Hepatocyte (in vitro differentiated cells): Measurements from ENCODE around the gene AAGAB. TPM values are rescaled to one million over a fixed set of nuclear protein-coding genes. Genes with fewer than 3 reads are reported as not detected.

Source experiments
- DNase-seq: peaks from one replicate; pipeline ENCODE4 v3.0.0-alpha.2; 2016; ENCODE audit warnings: low spot score
- H2AFZ ChIP-seq: fragments of 200-600 bp; sonication (generic); 2 replicates; pipeline ENCODE4 v1.6.0; 2016; ENCODE audit warnings: antibody characterized with exemption, mild to moderate bottlenecking
- H3K27ac ChIP-seq: fragments of 200-600 bp; sonication (generic); 2 replicates; pipeline ENCODE4 v1.5.1; 2016; ENCODE audit warnings: mild to moderate bottlenecking
- H3K27me3 ChIP-seq: fragments of 200-600 bp; sonication (generic); 2 replicates; pipeline ENCODE4 v1.6.1; 2016
- H3K36me3 ChIP-seq: fragments of 200-600 bp; sonication (generic); replicated peaks from 2 replicates; pipeline ENCODE4 v1.5.1; 2016; ENCODE audit warnings: low read depth; ENCODE audit not compliant: insufficient read depth
- H3K4me1 ChIP-seq: fragments of 200-600 bp; sonication (generic); 2 replicates; pipeline ENCODE4 v1.5.1; 2016; ENCODE audit warnings: mild to moderate bottlenecking, moderate library complexity; ENCODE audit not compliant: insufficient read depth
- H3K4me2 ChIP-seq: fragments of 200-600 bp; sonication (generic); 2 replicates; pipeline ENCODE4 v1.6.0; 2016
- H3K4me3 ChIP-seq: fragments of 200-600 bp; sonication (generic); 2 replicates; pipeline ENCODE4 v1.5.1; 2016; ENCODE audit warnings: mild to moderate bottlenecking
- H3K79me2 ChIP-seq: fragments of 200-600 bp; sonication (generic); 2 replicates; pipeline ENCODE4 v1.6.0; 2017; ENCODE audit warnings: mild to moderate bottlenecking
- H3K9me2 ChIP-seq: fragments of 200-600 bp; sonication (generic); replicated peaks from 2 replicates; pipeline ENCODE4 v1.6.0; 2017; ENCODE audit warnings: mild to moderate bottlenecking; ENCODE audit not compliant: insufficient read depth
- H3K9me3 ChIP-seq: fragments of 200-600 bp; sonication (generic); 2 replicates; pipeline ENCODE4 v1.5.1; 2016; ENCODE audit warnings: low read depth, mild to moderate bottlenecking
- H4K20me1 ChIP-seq: fragments of 200-600 bp; sonication (generic); 2 replicates; pipeline ENCODE4 v1.6.0; 2016; ENCODE audit warnings: mild to moderate bottlenecking; ENCODE audit not compliant: insufficient read depth, poor library complexity, severe bottlenecking
- EZH2 ChIP-seq: fragments of 200-600 bp; sonication (generic); IDR thresholded peaks from 2 replicates; pipeline ENCODE4 v1.6.1; 2016; ENCODE audit warnings: antibody characterized with exemption, mild to moderate bottlenecking, borderline replicate concordance
- EZH2phosphoT487 ChIP-seq: fragments of 200-600 bp; sonication (generic); IDR thresholded peaks from one replicate; pipeline ENCODE4 v1.6.1; 2018; ENCODE audit warnings: antibody characterized with exemption, mild to moderate bottlenecking, low read depth, moderate library complexity; ENCODE audit not compliant: unreplicated experiment, severe bottlenecking
- WGBS: methylation state at CpG from one replicate; pipeline ENCODE4 v1.1.6; 2016; ENCODE audit warnings: low lambda C conversion rate; ENCODE audit errors: missing lambda C conversion rate; 5-methylcytosine and 5-hydroxymethylcytosine counted together
- polyA plus RNA-seq: library from polyadenylated mRNA; unstranded; fragments of >200 nt; fragmentation: Nextera tagmentation; extraction: Ambion mirVana; gene quantifications from 2 replicates; pipeline ENCODE4 v1.2.1, GENCODE V29; 2016
- total RNA-seq: library from RNA; depleted of rRNA; stranded (reverse); fragments of >200 nt; gene quantifications from 2 replicates; pipeline ENCODE4 v1.2.3, GENCODE V29; 2014
- TF ChIP-seq, protein P1 (sequence below): fragments of 200-600 bp; sonication (generic); IDR thresholded peaks from 2 replicates; pipeline ENCODE4 v1.5.1; 2016; ENCODE audit warnings: antibody characterized with exemption, mild to moderate bottlenecking; ENCODE audit not compliant: poor library complexity

Gene AAGAB
- total and polyA plus RNA-seq, 2 experiments from 2014 or later, result 30.8 to 36.2 TPM

- DNase-seq, result no peak
- Histone ChIP-seq H3K4me3 (no peak overlapping the region), H3K27ac (no peak overlapping the region), H3K27me3 (no peaks in the 10 kb centered on the region), H3K4me1 (no peaks in the 10 kb centered on the region), H3K9me3 (peaks cover 12% of the 10 kb centered on the region), H3K9me2 (no peaks in the 10 kb centered on the region), H3K79me2 (no peaks in the 10 kb centered on the region), H3K36me3 (no peaks in the 10 kb centered on the region), H4K20me1 (no peaks in the 10 kb centered on the region), H3K4me2 (no peak overlapping the region), H2AFZ (no peak overlapping the region)
- TF ChIP-seq, protein P1, sequence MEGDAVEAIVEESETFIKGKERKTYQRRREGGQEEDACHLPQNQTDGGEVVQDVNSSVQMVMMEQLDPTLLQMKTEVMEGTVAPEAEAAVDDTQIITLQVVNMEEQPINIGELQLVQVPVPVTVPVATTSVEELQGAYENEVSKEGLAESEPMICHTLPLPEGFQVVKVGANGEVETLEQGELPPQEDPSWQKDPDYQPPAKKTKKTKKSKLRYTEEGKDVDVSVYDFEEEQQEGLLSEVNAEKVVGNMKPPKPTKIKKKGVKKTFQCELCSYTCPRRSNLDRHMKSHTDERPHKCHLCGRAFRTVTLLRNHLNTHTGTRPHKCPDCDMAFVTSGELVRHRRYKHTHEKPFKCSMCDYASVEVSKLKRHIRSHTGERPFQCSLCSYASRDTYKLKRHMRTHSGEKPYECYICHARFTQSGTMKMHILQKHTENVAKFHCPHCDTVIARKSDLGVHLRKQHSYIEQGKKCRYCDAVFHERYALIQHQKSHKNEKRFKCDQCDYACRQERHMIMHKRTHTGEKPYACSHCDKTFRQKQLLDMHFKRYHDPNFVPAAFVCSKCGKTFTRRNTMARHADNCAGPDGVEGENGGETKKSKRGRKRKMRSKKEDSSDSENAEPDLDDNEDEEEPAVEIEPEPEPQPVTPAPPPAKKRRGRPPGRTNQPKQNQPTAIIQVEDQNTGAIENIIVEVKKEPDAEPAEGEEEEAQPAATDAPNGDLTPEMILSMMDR, result no peak
- TF ChIP-seq EZH2phosphoT487 (no peak), EZH2 (no peak)
- 73% methylated on average over 1 of the region's 1 CpG for WGBS
These were observed 27.3 kb upstream of the AAGAB start for GRCh38 chr15:67281714-67282113.

- TF ChIP-seq, protein P1, result no peak
- TF ChIP-seq EZH2, result no peak
- no peak for TF ChIP-seq EZH2phosphoT487
- Histone ChIP-seq H3K4me3 (no peak overlapping the region), H3K36me3 (no peaks in the 10 kb centered on the region), H3K9me3 (peaks cover 2% of the 10 kb centered on the region), H3K27ac (no peak overlapping the region), H3K4me2 (no peak overlapping the region), H3K4me1 (no peaks in the 10 kb centered on the region), H2AFZ (no peak overlapping the region), H4K20me1 (no peaks in the 10 kb centered on the region), H3K27me3 (no peaks in the 10 kb centered on the region), H3K9me2 (no peaks in the 10 kb centered on the region), H3K79me2 (no peaks in the 10 kb centered on the region)
- no peak for DNase-seq
- WGBS, result 30% methylated on average over 2 of the region's 2 CpGs
These were observed 25.8 kb upstream of the AAGAB start for GRCh38 chr15:67280217-67280616.

DNA sequence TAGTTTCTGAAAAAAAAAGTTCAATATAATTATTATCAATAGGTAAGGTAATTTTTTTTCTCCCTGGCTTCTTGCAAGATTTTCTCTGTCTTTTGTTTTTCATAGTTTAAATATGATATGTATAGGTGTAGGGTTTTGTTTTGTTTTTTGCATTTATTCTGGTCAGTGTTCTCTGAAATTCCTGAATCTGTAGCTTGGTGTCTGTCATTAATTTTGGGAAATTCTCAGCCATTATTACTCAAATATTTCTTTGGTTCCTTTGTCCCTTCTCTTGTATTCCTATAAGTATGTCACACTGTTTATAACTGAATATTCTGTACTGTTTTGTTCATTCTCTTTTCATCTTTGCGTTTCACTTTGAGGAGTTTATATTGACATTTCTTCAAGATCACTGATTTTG, 22.2 kb upstream of the AAGAB start:
- no peaks in the 10 kb centered on the region for H3K9me2 ChIP-seq
- H2AFZ ChIP-seq, result no peak overlapping the region
- 95% methylated on average over 1 of the region's 1 CpG for WGBS
- DNase-seq, result no peak
- H3K9me3 ChIP-seq, result no peaks in the 10 kb centered on the region
- no peak overlapping the region for H3K4me2 ChIP-seq
- no peaks in the 10 kb centered on the region for H3K79me2 ChIP-seq
- H3K4me1 ChIP-seq, result no peaks in the 10 kb centered on the region
- H3K27ac ChIP-seq, result no peak overlapping the region
- no peaks in the 10 kb centered on the region for H3K27me3 ChIP-seq
- H3K36me3 ChIP-seq, result no peaks in the 10 kb centered on the region
- H3K4me3 ChIP-seq, result no peak overlapping the region
- H4K20me1 ChIP-seq, result no peaks in the 10 kb centered on the region
- TF ChIP-seq EZH2 (no peak), EZH2phosphoT487 (no peak)
- TF ChIP-seq, protein P1, result no peak

- Histone ChIP-seq H2AFZ (no peak overlapping the region), H3K4me2 (no peak overlapping the region), H3K79me2 (no peaks in the 10 kb centered on the region), H3K9me2 (no peaks in the 10 kb centered on the region), H3K4me3 (no peak overlapping the region), H3K27ac (no peak overlapping the region), H3K4me1 (no peaks in the 10 kb centered on the region), H3K27me3 (no peaks in the 10 kb centered on the region), H3K36me3 (no peaks in the 10 kb centered on the region), H4K20me1 (no peaks in the 10 kb centered on the region), H3K9me3 (no peaks in the 10 kb centered on the region)
- no peak for TF ChIP-seq EZH2phosphoT487
- TF ChIP-seq EZH2, result no peak
- TF ChIP-seq, protein P1, result no peak
- no peak for DNase-seq
- WGBS, result 96% methylated on average over 1 of the region's 1 CpG
These were observed 19.8 kb upstream of the AAGAB start for GRCh38 chr15:67274236-67274635.
